ENCODE results near the gene CACNA1H. TPM values are rescaled to one million over a fixed set of nuclear protein-coding genes. Genes with fewer than 3 reads are reported as not detected.
"Not testable (repeated sequence)": the region's sequence is repeated elsewhere in the genome, so short reads cannot be mapped to it uniquely, and the experiment has no call there.

CACNA1H gene
- total RNA-seq, 1 donor from 2014 or later: 10.9 TPM

- intact Hi-C loops (cut with DNase I); H3K27me3 ChIP-seq; DNase-seq; H3K4me1 ChIP-seq; H3K9me3 ChIP-seq; H3K36me3 ChIP-seq; ATAC-seq; H3K27ac ChIP-seq; H3K4me3 ChIP-seq: not testable (repeated sequence)
Measured at GRCh38 chr16:1243907-1244850, 91.3 kb downstream of the CACNA1H start.

GRCh38 chr16:1244881-1245280 is 92.0 kb downstream of the CACNA1H start:
- intact Hi-C loops (cut with DNase I): no loop called here
- H3K27ac ChIP-seq: no peak overlapping the region
- H3K36me3 ChIP-seq: no peaks in the 10 kb centered on the region
- H3K27me3 ChIP-seq: peaks cover 8% of the 10 kb centered on the region
- H3K4me3 ChIP-seq: no peak overlapping the region
- H3K9me3 ChIP-seq: no peaks in the 10 kb centered on the region
- ATAC-seq (peak; percentile 4), DNase-seq (no peak)
- H3K4me1 ChIP-seq: no peaks in the 10 kb centered on the region
- no peak for TF ChIP-seq CTCF (IDR thresholded peaks at IDR 0.05)

- no peaks in the 10 kb centered on the region for H3K9me3 ChIP-seq
- ATAC-seq (no peak), DNase-seq (no peak)
- TF ChIP-seq CTCF (IDR thresholded peaks at IDR 0.05): no peak
- intact Hi-C loops (cut with DNase I): no loop called here
- peaks cover 8% of the 10 kb centered on the region for H3K27me3 ChIP-seq
- H3K4me1 ChIP-seq: no peaks in the 10 kb centered on the region
- H3K27ac ChIP-seq: no peak overlapping the region
- no peak overlapping the region for H3K4me3 ChIP-seq
- H3K36me3 ChIP-seq: no peaks in the 10 kb centered on the region
Measured at GRCh38 chr16:1245452-1246020, 92.6 kb downstream of the CACNA1H start.

- H3K9me3 ChIP-seq; H3K4me1 ChIP-seq; H3K4me3 ChIP-seq; H3K27me3 ChIP-seq; H3K27ac ChIP-seq; DNase-seq; H3K36me3 ChIP-seq; intact Hi-C loops (cut with DNase I); ATAC-seq: not testable (repeated sequence)
Measured at GRCh38 chr16:1247903-1248537, 95.1 kb downstream of the CACNA1H start.

- intact Hi-C loops (cut with DNase I); H3K4me3 ChIP-seq; H3K27me3 ChIP-seq; H3K27ac ChIP-seq; DNase-seq; H3K9me3 ChIP-seq; H3K36me3 ChIP-seq; H3K4me1 ChIP-seq: not testable (repeated sequence)
- ATAC-seq: peak; percentile 91
Measured at GRCh38 chr16:1249031-1249755, 96.3 kb downstream of the CACNA1H start.

GRCh38 chr16:1253701-1254364 is 100.9 kb downstream of the CACNA1H start:
- H3K27me3 ChIP-seq; H3K4me1 ChIP-seq; intact Hi-C loops (cut with DNase I); DNase-seq; H3K36me3 ChIP-seq; H3K27ac ChIP-seq; H3K4me3 ChIP-seq; H3K9me3 ChIP-seq: not testable (repeated sequence)
- peak; percentile 5 for ATAC-seq

- DNase-seq; intact Hi-C loops (cut with DNase I); ATAC-seq; H3K9me3 ChIP-seq; H3K4me1 ChIP-seq; H3K27ac ChIP-seq; H3K36me3 ChIP-seq; H3K4me3 ChIP-seq: not testable (repeated sequence)
- H3K27me3 ChIP-seq: peaks cover 19% of the 10 kb centered on the region
Measured at GRCh38 chr16:1254821-1255220, 101.9 kb downstream of the CACNA1H start.

GRCh38 chr16:1255276-1256122 is 102.6 kb downstream of the CACNA1H start, which contains the start of gene TPSD1:
TPSD1 (plus strand) TSS chr16:1256069; CDS start chr16:1256281, 212 bp downstream.
- DNase-seq; H3K4me3 ChIP-seq; H3K9me3 ChIP-seq; intact Hi-C loops (cut with DNase I); H3K36me3 ChIP-seq; H3K27ac ChIP-seq; H3K4me1 ChIP-seq: not testable (repeated sequence)
- peak; percentile 10 for ATAC-seq
- peaks cover 25% of the 10 kb centered on the region for H3K27me3 ChIP-seq

- DNase-seq; intact Hi-C loops (cut with DNase I); ATAC-seq; H3K27ac ChIP-seq; H3K4me1 ChIP-seq; H3K9me3 ChIP-seq; H3K4me3 ChIP-seq; H3K36me3 ChIP-seq: not testable (repeated sequence)
- peaks cover 31% of the 10 kb centered on the region for H3K27me3 ChIP-seq
Measured at GRCh38 chr16:1256296-1256873, 103.5 kb downstream of the CACNA1H start.
